ENCODE measurements around the gene BST2. TPM values are rescaled to one million over a fixed set of nuclear protein-coding genes. Genes with fewer than 3 reads are reported as not detected.

The BST2 gene
- total RNA-seq, 1 experiment from 2014 or later, result 0.84 TPM

DNA sequence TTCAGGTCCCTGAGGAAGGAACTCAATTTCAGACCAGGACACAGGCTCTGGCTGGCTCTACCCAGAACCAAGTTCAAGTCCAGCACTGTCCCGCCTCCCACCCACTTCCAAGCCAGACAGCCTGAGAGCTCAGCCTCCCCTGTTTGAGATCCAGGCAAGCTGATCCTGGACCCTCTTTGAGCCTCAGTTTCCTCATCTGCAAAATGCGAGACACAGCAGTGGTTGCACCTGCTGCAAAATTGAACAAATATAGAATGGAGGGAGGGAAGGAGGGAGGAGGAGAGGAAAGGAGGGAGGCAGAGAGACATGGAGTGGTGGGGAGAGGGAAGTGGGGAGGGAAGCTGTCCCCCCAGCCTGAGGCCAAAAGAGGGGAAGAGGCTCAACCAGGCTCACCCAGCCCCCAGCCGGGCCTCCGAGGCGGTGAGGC, 42.3 kb upstream of the BST2 start:
- peaks cover 9% of the 10 kb centered on the region for H3K4me1 ChIP-seq (ENCODE audit: insufficient read depth, low read length)
- no peak for DNase-seq
- H3K9me3 ChIP-seq (ENCODE audit: low read length), result no peaks in the 10 kb centered on the region
- H2AFZ ChIP-seq (ENCODE audit: low read length), result peak overlapping the region; percentile 56; the same call in 1 of the 2 replicates
- H3K27ac ChIP-seq (ENCODE audit: low read length), result no peak overlapping the region
- H3K79me2 ChIP-seq (ENCODE audit: low read length), result no peaks in the 10 kb centered on the region
- CTCF ChIA-PET, result interaction anchor here (0.5 kb wide), 1 partner anchor 21 kb away, joined by 3 read pairs; no protein-coding TSS in a partner anchor
- intact Hi-C loops (cut with micrococcal nuclease), result no loop called here
- no TSS peak for BruUV-seq (replicated peaks)
- H3K9me2 ChIP-seq (replicated peaks; ENCODE audit: low read length), result no peaks in the 10 kb centered on the region
- no peaks in the 10 kb centered on the region for H4K20me1 ChIP-seq (ENCODE audit: low read length)
- peaks cover 4% of the 10 kb centered on the region for H3F3A ChIP-seq (ENCODE audit: low read length, unreplicated experiment)
- H3K27me3 ChIP-seq (ENCODE audit: low read length), result no peaks in the 10 kb centered on the region
- H3K36me3 ChIP-seq (ENCODE audit: low read depth, low read length), result no peaks in the 10 kb centered on the region
- POLR2A ChIA-PET (ENCODE audit: unreplicated experiment), result no interaction called here
- H3K9ac ChIP-seq (ENCODE audit: low read length), result peak overlapping the region; percentile 50; the same call in 1 of the 2 replicates
- H3K4me3 ChIP-seq (ENCODE audit: low read length), result peak overlapping the region; percentile 74
- ATAC-seq, result no peak
- peak overlapping the region; percentile 95 for H3K4me2 ChIP-seq (ENCODE audit: low read length)
- TF ChIP-seq, protein P1, sequence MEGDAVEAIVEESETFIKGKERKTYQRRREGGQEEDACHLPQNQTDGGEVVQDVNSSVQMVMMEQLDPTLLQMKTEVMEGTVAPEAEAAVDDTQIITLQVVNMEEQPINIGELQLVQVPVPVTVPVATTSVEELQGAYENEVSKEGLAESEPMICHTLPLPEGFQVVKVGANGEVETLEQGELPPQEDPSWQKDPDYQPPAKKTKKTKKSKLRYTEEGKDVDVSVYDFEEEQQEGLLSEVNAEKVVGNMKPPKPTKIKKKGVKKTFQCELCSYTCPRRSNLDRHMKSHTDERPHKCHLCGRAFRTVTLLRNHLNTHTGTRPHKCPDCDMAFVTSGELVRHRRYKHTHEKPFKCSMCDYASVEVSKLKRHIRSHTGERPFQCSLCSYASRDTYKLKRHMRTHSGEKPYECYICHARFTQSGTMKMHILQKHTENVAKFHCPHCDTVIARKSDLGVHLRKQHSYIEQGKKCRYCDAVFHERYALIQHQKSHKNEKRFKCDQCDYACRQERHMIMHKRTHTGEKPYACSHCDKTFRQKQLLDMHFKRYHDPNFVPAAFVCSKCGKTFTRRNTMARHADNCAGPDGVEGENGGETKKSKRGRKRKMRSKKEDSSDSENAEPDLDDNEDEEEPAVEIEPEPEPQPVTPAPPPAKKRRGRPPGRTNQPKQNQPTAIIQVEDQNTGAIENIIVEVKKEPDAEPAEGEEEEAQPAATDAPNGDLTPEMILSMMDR (conservative IDR thresholded peaks at IDR 0.05; ENCODE audit: low read depth, low read length), result no peak
- TF ChIP-seq EZH2 (IDR thresholded peaks at IDR 0.05; ENCODE audit: low read length, unreplicated experiment) (no peak), EZH2phosphoT487 (IDR thresholded peaks at IDR 0.05; ENCODE audit: borderline replicate concordance, low read length) (no peak)

DNA sequence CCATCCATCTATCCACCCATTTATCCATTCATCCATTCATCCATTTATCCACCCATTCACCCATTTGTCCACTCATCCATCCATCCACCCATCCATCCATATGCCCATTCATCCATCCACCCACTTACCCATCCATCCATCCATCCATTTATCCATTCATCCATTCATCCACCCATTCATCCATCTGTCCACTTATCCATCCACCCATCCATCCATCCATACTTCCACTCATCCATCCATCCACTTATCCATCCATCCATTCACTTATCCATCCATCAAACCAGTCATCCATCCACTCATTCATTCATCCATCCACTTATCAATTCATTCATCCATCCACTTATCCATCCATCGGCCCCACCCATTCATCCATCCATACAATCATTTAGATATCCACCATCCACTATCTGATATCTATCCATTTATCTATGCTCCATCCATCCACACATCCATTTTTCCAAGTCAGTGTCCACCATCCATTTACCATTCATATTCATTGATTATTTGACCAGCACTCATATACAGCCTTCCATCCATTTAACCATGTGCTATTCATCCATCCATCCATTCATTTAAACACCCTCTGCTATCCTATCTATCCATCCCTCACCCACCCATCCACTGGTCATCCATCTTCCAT, 40.2 kb upstream of the BST2 start:
- H3K79me2 ChIP-seq (ENCODE audit: low read length), result no peaks in the 10 kb centered on the region
- no peaks in the 10 kb centered on the region for H3K27me3 ChIP-seq (ENCODE audit: low read length)
- no peak overlapping the region for H2AFZ ChIP-seq (ENCODE audit: low read length)
- no peak overlapping the region for H3K4me3 ChIP-seq (ENCODE audit: low read length)
- intact Hi-C loops (cut with micrococcal nuclease), result no loop called here
- no peak for DNase-seq
- H3K9me2 ChIP-seq (replicated peaks; ENCODE audit: low read length), result no peaks in the 10 kb centered on the region
- POLR2A ChIA-PET (ENCODE audit: unreplicated experiment), result no interaction called here
- H3K9ac ChIP-seq (ENCODE audit: low read length), result no peak overlapping the region
- CTCF ChIA-PET, result interaction anchor here (0.7 kb wide), 1 partner anchor 368 kb away, joined by 3 read pairs; no protein-coding TSS in a partner anchor
- H3K4me1 ChIP-seq (ENCODE audit: insufficient read depth, low read length), result peaks cover 2% of the 10 kb centered on the region
- H3K36me3 ChIP-seq (ENCODE audit: low read depth, low read length), result no peaks in the 10 kb centered on the region
- H3F3A ChIP-seq (ENCODE audit: low read length, unreplicated experiment), result peaks cover under 1% of the 10 kb centered on the region
- H3K9me3 ChIP-seq (ENCODE audit: low read length), result no peaks in the 10 kb centered on the region
- H4K20me1 ChIP-seq (ENCODE audit: low read length), result no peaks in the 10 kb centered on the region
- no peak overlapping the region for H3K4me2 ChIP-seq (ENCODE audit: low read length)
- ATAC-seq, result no peak
- no TSS peak for BruUV-seq (replicated peaks)
- H3K27ac ChIP-seq (ENCODE audit: low read length), result no peak overlapping the region
- no peak for TF ChIP-seq EZH2 (IDR thresholded peaks at IDR 0.05; ENCODE audit: low read length, unreplicated experiment)

DNA sequence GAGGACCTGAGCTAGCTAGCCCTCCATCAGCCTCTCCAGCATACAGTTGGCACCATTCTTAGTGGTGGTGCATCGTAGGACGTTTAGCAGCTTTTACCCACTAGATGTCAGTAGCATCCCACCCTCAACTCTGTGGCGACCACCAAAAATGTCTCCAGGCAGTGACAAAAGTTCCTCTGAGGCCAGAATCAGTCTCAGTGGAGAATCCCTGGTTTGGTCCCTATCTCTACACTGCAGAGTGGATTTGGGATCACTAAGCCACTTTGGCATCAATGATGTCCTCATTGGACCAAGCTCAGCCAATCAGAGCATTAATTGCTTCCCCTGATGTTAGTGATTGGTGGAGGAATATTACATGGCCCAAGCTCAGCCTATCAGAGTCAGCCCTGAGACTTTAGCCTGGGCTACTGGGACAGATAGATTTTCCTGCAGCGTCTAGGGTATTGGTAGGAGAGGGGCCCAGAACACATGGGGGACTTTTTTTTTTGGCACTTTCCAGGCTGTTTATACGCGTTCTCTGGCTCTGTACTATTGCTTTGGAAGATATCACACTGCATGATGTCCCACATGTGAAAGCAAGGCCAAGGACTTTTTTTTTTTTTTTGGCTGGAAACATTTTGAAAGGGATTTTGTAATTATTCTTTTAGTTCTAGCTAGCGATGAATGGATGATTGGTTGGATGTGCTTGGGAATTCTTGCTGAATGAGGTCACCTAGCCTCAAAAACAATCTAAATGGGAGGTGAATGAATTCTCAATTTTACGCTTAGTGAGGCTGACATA, 36.0 kb upstream of the BST2 start:
- ChIA-PET CTCF (interaction anchor here (0.6 kb wide), 4 partner anchors 14 to 165 kb away, joined by 3 to 6 read pairs (median 4); no protein-coding TSS in a partner anchor), POLR2A (ENCODE audit: unreplicated experiment) (no interaction called here)
- no peaks in the 10 kb centered on the region for H3K36me3 ChIP-seq (ENCODE audit: low read depth, low read length)
- no peaks in the 10 kb centered on the region for H3K79me2 ChIP-seq (ENCODE audit: low read length)
- peak; percentile 43 for DNase-seq
- no peak overlapping the region for H3K27ac ChIP-seq (ENCODE audit: low read length)
- no peaks in the 10 kb centered on the region for H3K4me1 ChIP-seq (ENCODE audit: insufficient read depth, low read length)
- H3K9me3 ChIP-seq (ENCODE audit: low read length), result no peaks in the 10 kb centered on the region
- ATAC-seq, result no peak
- no peaks in the 10 kb centered on the region for H4K20me1 ChIP-seq (ENCODE audit: low read length)
- no peak overlapping the region for H3K9ac ChIP-seq (ENCODE audit: low read length)
- TF ChIP-seq EZH2 (IDR thresholded peaks at IDR 0.05; ENCODE audit: low read length, unreplicated experiment), result no peak
- TF ChIP-seq, protein P1 (conservative IDR thresholded peaks at IDR 0.05; ENCODE audit: low read depth, low read length), result peak; percentile 66; the same call in 1 of the 2 replicates
- TF ChIP-seq EZH2phosphoT487 (IDR thresholded peaks at IDR 0.05; ENCODE audit: borderline replicate concordance, low read length), result no peak
- H3K4me3 ChIP-seq (ENCODE audit: low read length), result no peak overlapping the region
- no peak overlapping the region for H3K4me2 ChIP-seq (ENCODE audit: low read length)
- H3K27me3 ChIP-seq (ENCODE audit: low read length), result no peaks in the 10 kb centered on the region
- H2AFZ ChIP-seq (ENCODE audit: low read length), result no peak overlapping the region
- H3K9me2 ChIP-seq (replicated peaks; ENCODE audit: low read length), result no peaks in the 10 kb centered on the region
- no TSS peak for BruUV-seq (replicated peaks)
- intact Hi-C loops (cut with micrococcal nuclease), result no loop called here
- H3F3A ChIP-seq (ENCODE audit: low read length, unreplicated experiment), result no peaks in the 10 kb centered on the region
